Tibial nerve (tissue), 4 donors: ENCODE results near the gene OR2AE1. TPM values are rescaled to one million over a fixed set of nuclear protein-coding genes. Genes with fewer than 3 reads are reported as not detected.

Experiments
- DNase-seq, 2 donors: peaks; one replicate each; pipeline ENCODE4 v3.0.0-alpha.2; 2019; ENCODE audit warnings: low spot score in 2 of 2
- H3K27ac ChIP-seq, 4 donors: fragments of 200-600 bp; sonication (generic) in 3 of 4; one replicate each; pipeline ENCODE4 v1.5.1; 2017 to 2019; ENCODE audit warnings: mild to moderate bottlenecking in 1 of 4
- H3K27me3 ChIP-seq, 2 donors: fragments of 200-600 bp; sonication (generic) in 1 of 2; one replicate each; pipeline versions ENCODE4 v1.5.1 to v1.6.0; 2017 to 2019
- H3K36me3 ChIP-seq, 3 donors: fragments of 200-600 bp; sonication (generic); one replicate each; pipeline ENCODE4 v1.5.1; 2018 to 2019
- H3K4me1 ChIP-seq, 4 donors: fragments of 200-600 bp; sonication (generic) in 3 of 4; one replicate each; pipeline ENCODE4 v1.5.1; 2017 to 2019
- H3K4me3 ChIP-seq, 4 donors: fragments of 200-600 bp; sonication (generic) in 3 of 4; one replicate each; pipeline ENCODE4 v1.5.1; 2017 to 2019; ENCODE audit warnings: mild to moderate bottlenecking in 1 of 4, moderate library complexity in 1 of 4
- H3K9me3 ChIP-seq, 4 donors: fragments of 200-600 bp; sonication (generic) in 3 of 4; one replicate each; pipeline ENCODE4 v1.5.1; 2017 to 2019
- EP300 ChIP-seq, 2 donors: sonication (generic); formaldehyde crosslinking; IDR thresholded peaks; one replicate each; pipeline ENCODE4 v1.6.1; 2017; ENCODE audit warnings: antibody characterized with exemption in 2 of 2, mild to moderate bottlenecking in 1 of 2
- POLR2A ChIP-seq, 2 donors: fragments of 450-650 bp; IDR thresholded peaks; one replicate each; pipeline ENCODE4 v1.6.1; 2017; ENCODE audit warnings: antibody characterized with exemption in 2 of 2, mild to moderate bottlenecking in 2 of 2, moderate library complexity in 2 of 2
- WGBS, 2 donors: methylation state at CpG; one replicate each; pipeline ENCODE4 v1.1.5; 2018; 5-methylcytosine and 5-hydroxymethylcytosine counted together
- small RNA-seq: library from RNA; depleted of rRNA; stranded (forward); fragments of <200 nt; gene quantifications from one replicate; pipeline ENCODE3, GENCODE V24; 2016
- total RNA-seq, 4 donors: library from RNA; depleted of rRNA; stranded (reverse); fragments of >200 nt; gene quantifications; one replicate each; pipeline ENCODE4 v1.1.0, GENCODE V29; 2016
- TF ChIP-seq, protein P1 (sequence below), 5 experiments: fragments of 200-600 bp in 3 of 5; fragments of 450-650 bp in 2 of 5; sonication (generic) in 3 of 5; IDR thresholded peaks; one replicate each; pipeline ENCODE4 v1.5.1; 2016 to 2019; ENCODE audit warnings: antibody characterized with exemption in 5 of 5, mild to moderate bottlenecking in 3 of 5, moderate library complexity in 2 of 5

Gene OR2AE1
- total RNA-seq, 4 donors from 2014 or later, result 2.0 TPM; not detected in 3

DNA sequence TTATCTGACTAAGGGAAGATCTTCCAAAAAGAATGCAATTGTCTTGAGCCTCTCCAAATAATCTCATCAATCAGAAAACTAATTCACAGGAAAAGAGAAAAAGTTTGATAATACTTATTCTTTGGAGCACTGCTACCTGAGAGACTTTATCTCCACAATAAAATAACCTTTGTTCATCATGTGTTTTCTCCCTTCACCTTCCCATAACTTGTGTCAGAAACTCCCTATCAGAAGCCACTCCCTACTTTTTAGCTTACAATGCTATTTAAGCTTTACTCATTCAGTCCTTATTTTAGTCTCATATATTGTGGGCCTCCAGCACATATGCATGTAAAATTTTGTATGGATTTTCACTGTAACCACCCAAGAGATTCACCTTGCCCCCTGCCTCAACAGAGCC is 48.0 kb downstream of the OR2AE1 start:
- DNase-seq, result no peak
- H3K27me3 ChIP-seq, result no peaks in the 10 kb centered on the region
- H3K4me3 ChIP-seq, result no peak overlapping the region
- H3K4me1 ChIP-seq, result peaks cover 0 to 14% (median 3%) of the 10 kb centered on the region in 4 donors
- no peak overlapping the region for H3K27ac ChIP-seq
- H3K36me3 ChIP-seq, result no peaks in the 10 kb centered on the region
- H3K9me3 ChIP-seq, result no peaks in the 10 kb centered on the region
- TF ChIP-seq, protein P1, sequence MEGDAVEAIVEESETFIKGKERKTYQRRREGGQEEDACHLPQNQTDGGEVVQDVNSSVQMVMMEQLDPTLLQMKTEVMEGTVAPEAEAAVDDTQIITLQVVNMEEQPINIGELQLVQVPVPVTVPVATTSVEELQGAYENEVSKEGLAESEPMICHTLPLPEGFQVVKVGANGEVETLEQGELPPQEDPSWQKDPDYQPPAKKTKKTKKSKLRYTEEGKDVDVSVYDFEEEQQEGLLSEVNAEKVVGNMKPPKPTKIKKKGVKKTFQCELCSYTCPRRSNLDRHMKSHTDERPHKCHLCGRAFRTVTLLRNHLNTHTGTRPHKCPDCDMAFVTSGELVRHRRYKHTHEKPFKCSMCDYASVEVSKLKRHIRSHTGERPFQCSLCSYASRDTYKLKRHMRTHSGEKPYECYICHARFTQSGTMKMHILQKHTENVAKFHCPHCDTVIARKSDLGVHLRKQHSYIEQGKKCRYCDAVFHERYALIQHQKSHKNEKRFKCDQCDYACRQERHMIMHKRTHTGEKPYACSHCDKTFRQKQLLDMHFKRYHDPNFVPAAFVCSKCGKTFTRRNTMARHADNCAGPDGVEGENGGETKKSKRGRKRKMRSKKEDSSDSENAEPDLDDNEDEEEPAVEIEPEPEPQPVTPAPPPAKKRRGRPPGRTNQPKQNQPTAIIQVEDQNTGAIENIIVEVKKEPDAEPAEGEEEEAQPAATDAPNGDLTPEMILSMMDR (IDR thresholded peaks at IDR 0.05), result no peak
- TF ChIP-seq EP300 (IDR thresholded peaks at IDR 0.05), result no peak
- TF ChIP-seq POLR2A (IDR thresholded peaks at IDR 0.05), result no peak

DNA sequence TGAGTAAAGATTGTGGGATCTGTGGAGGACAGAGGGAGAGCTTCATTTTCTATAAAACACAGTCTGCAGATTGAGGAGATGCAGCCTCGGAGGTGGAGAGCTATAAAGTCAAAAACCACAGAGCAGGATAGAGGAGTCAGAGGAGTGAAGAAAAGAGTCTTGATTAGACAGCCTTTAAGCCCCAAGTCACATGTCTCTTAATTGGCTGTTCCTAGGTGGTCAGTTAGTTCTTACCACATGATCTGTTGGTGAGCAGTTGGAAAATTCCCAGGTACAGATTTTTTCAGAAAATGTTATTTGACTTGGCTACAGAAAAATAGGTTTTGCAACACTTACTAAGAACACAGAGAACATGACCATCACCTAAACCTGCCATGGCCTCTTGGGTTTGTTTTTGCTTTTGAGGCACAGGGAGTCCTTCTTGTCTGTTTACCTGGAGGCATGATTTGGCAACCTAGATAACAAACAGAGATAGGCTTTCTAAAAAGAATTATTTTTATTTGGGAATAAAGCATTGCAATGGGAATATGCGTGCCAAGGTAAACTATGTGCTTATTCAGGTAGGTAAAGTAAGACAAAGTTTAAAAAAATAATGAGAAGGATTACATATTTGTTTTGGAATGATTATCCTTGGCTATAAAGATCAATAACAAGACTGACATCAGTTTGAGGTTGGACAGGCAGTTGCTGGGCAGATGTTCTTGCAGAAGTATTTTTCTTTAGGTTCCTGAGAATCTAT is 49.6 kb downstream of the OR2AE1 start:
- 75 to 84% methylated on average over 2 of the region's 2 CpGs for WGBS, 2 donors
- Histone ChIP-seq H3K27me3 (no peaks in the 10 kb centered on the region), H3K4me1 (peaks cover 0 to 14% (median 3%) of the 10 kb centered on the region in 4 donors), H3K9me3 (no peaks in the 10 kb centered on the region), H3K4me3 (no peak overlapping the region), H3K36me3 (no peaks in the 10 kb centered on the region), H3K27ac (peak overlapping the region in 1 of 4 donors; percentile 45)
- TF ChIP-seq EP300 (IDR thresholded peaks at IDR 0.05), result peak; percentile 49 to 78
- no peak for TF ChIP-seq POLR2A (IDR thresholded peaks at IDR 0.05)
- TF ChIP-seq, protein P1 (IDR thresholded peaks at IDR 0.05), result no peak
- DNase-seq, result peak in 1 of 2 donors; percentile 14

Small RNA genes within 50 kb of the gene (small RNA-seq; reads per million reads assigned to genes)
- gene AC011904.1 (not detected), gene CYP3A52P (not detected)

Other genes with a start within 250 kb of the OR2AE1 start
- gene CYP3A5, start 197.0 kb downstream of the OR2AE1 start, total RNA-seq, result 10 to 100 TPM in 2 of 4 donors, 1 to 10 TPM in 2; 2.4 to 42.9 (median 10.7) TPM
- gene CYP3A7, start 141.8 kb downstream of the OR2AE1 start, total RNA-seq, result under 1 TPM in 1 of 4 donors, not detected in 3; 0.22 TPM
- gene CYP3A4, start 92.8 kb downstream of the OR2AE1 start, total RNA-seq, result 1 to 10 TPM in 1 of 4 donors, under 1 TPM in 1, not detected in 2; 0.22 to 1.5 TPM
- not detected for gene CYP3A43, start 49.0 kb downstream of the OR2AE1 start, total RNA-seq
- gene TRIM4, start 42.5 kb upstream of the OR2AE1 start, total RNA-seq, result 10 to 100 TPM; 53.8 to 68.1 (median 58.1) TPM
- gene GJC3, start 52.6 kb upstream of the OR2AE1 start, total RNA-seq, result 10 to 100 TPM in 1 of 4 donors, 1 to 10 TPM in 3; 3.3 to 11.7 (median 8.9) TPM
- 100 to 1,000 TPM in 2 of 4 donors, 10 to 100 TPM in 2; 68.7 to 182 (median 111) TPM for gene AZGP1, start 99.0 kb upstream of the OR2AE1 start, total RNA-seq
- 10 to 100 TPM; 32.4 to 37.5 (median 35.4) TPM for gene ZKSCAN1, start 138.6 kb upstream of the OR2AE1 start, total RNA-seq
- gene ZSCAN21, start 172.7 kb upstream of the OR2AE1 start, total RNA-seq, result 10 to 100 TPM; 12.9 to 18.0 (median 16.5) TPM
- 10 to 100 TPM; 24.0 to 37.5 (median 26.9) TPM for gene ZNF3, start 204.7 kb upstream of the OR2AE1 start, total RNA-seq
- 10 to 100 TPM; 43.7 to 56.4 (median 50.6) TPM for gene COPS6, start 211.9 kb upstream of the OR2AE1 start, total RNA-seq
- 10 to 100 TPM; 28.9 to 41.0 (median 35.8) TPM for gene MCM7, start 224.4 kb upstream of the OR2AE1 start, total RNA-seq
- 10 to 100 TPM; 23.0 to 34.1 (median 25.9) TPM for gene AP4M1, start 224.6 kb upstream of the OR2AE1 start, total RNA-seq
- gene TAF6, start 242.3 kb upstream of the OR2AE1 start, total RNA-seq, result 10 to 100 TPM; 46.1 to 56.9 (median 54.2) TPM
- gene CNPY4, start 242.6 kb upstream of the OR2AE1 start, total RNA-seq, result 10 to 100 TPM in 3 of 4 donors, 1 to 10 TPM in 1; 7.5 to 15.9 (median 11.5) TPM
- gene MBLAC1, start 249.9 kb upstream of the OR2AE1 start, total RNA-seq, result 1 to 10 TPM; 3.9 to 9.2 (median 6.9) TPM